A549 (cell line): ENCODE data around the gene CTIF. TPM values are rescaled to one million over a fixed set of nuclear protein-coding genes. Genes with fewer than 3 reads are reported as not detected.

Experiments
- ATAC-seq, 2 experiments: fragments of 200-7000 bp in 1 of 2; fragments of >200 bp in 1 of 2; cut with Nextera tagmentation in 1 of 2; cut with Tn5 transposase in 1 of 2; 3 replicates each; pipeline versions ENCODE4 v1.8.0 to v1.9.1; 2018 to 2020; ENCODE audit warnings: mild to moderate bottlenecking in 1 of 2, moderate library complexity in 1 of 2
- CTCF ChIA-PET: fragments of 300-600 bp; sonication (Branson Sonifier 250); formaldehyde crosslinking; extraction: SDS; loops from one replicate; lab custom pipeline; 2021; ENCODE audit warnings: antibody characterized with exemption, inconsistent platforms; lab: Yijun Ruan, JAX
- POLR2A ChIA-PET: fragments of 350-600 bp; formaldehyde crosslinking; extraction: SDS; loops from one replicate; lab custom pipeline; 2021; ENCODE audit warnings: antibody characterized with exemption, inconsistent platforms; lab: Yijun Ruan, JAX
- DNase-seq, 2 experiments: peaks; one replicate each; pipeline versions ENCODE4 v3.0.0 to v3.0.0-alpha.2; 2011 to 2016; ENCODE audit warnings: low read depth in 1 of 2, low spot score in 1 of 2
- FAIRE-seq: peaks from 2 replicates; lab custom pipeline; 2011; peaks lifted over from hg19 to GRCh38; lab: Jason Lieb, UNC
- H3K27ac ChIP-seq, 2 experiments: fragments of >200 bp; sonication (Bioruptor Twin); formaldehyde crosslinking; 3 replicates each; pipeline ENCODE4 v1.5.1; 2016 to 2017
- H3K4me1 ChIP-seq: fragments of >200 bp; sonication (Bioruptor Twin); formaldehyde crosslinking; 3 replicates; pipeline ENCODE4 v1.6.1; 2016
- H3K4me2 ChIP-seq: fragments of >200 bp; sonication (Bioruptor Twin); formaldehyde crosslinking; 3 replicates; pipeline ENCODE4 v1.6.1; 2016
- H3K4me3 ChIP-seq: fragments of >200 bp; sonication (Bioruptor Twin); formaldehyde crosslinking; 3 replicates; pipeline ENCODE4 v1.5.1; 2016
- H3K9me3 ChIP-seq: fragments of >200 bp; sonication (Bioruptor Twin); formaldehyde crosslinking; 3 replicates; pipeline ENCODE4 v1.6.1; 2016
- BHLHE40 ChIP-seq: IDR thresholded peaks from 2 replicates; pipeline ENCODE4 v1.6.1; 2012; ENCODE audit warnings: low read depth, low read length, inconsistent platforms
- CBX2 ChIP-seq: fragments of 200-600 bp; sonication (generic); IDR thresholded peaks from 2 replicates; pipeline ENCODE4 v1.6.1; 2016; ENCODE audit warnings: low read depth, mild to moderate bottlenecking, borderline replicate concordance
- CBX8 ChIP-seq: fragments of 200-600 bp; sonication (generic); IDR thresholded peaks from 2 replicates; pipeline ENCODE4 v1.6.1; 2016
- CHD2 ChIP-seq: fragments of 150-350 bp; IDR thresholded peaks from 2 replicates; pipeline ENCODE4 v1.6.1; 2014; ENCODE audit warnings: low read length; ENCODE audit not compliant: partially characterized antibody
- EP300 ChIP-seq, 2 experiments: fragments of >200 bp; sonication (Bioruptor Twin); formaldehyde crosslinking; IDR thresholded peaks; 2 replicates in 1 of 2; 3 replicates in 1 of 2; pipeline ENCODE4 v1.6.1; 2016 to 2017
- FOSL2 ChIP-seq, 2 experiments: fragments of 450-650 bp in 1 of 2; fragments of >200 bp in 1 of 2; sonication (Bioruptor Twin) in 1 of 2; formaldehyde crosslinking; IDR thresholded peaks; 2 replicates each; pipeline versions ENCODE4 v1.5.0 to v1.6.1; 2016 to 2020; ENCODE audit warnings: mild to moderate bottlenecking in 1 of 2, moderate library complexity in 1 of 2
- FOXS1 ChIP-seq: fragments of 250-450 bp; sonication (Bioruptor Pico); IDR thresholded peaks from 2 replicates; pipeline ENCODE4 v1.5.0; 2020; ENCODE audit warnings: mild to moderate bottlenecking, moderate library complexity
- HOXB13 ChIP-seq: fragments of 250-450 bp; sonication (Bioruptor Pico); IDR thresholded peaks from 2 replicates; pipeline ENCODE4 v1.5.0; 2020; ENCODE audit warnings: low read depth, mild to moderate bottlenecking, moderate library complexity
- JUN ChIP-seq, 2 experiments: fragments of >200 bp; sonication (Bioruptor Twin); formaldehyde crosslinking; IDR thresholded peaks; 2 replicates in 1 of 2; 3 replicates in 1 of 2; pipeline ENCODE4 v1.6.1; 2016 to 2017
- JUNB ChIP-seq: fragments of >200 bp; sonication (Bioruptor Twin); formaldehyde crosslinking; IDR thresholded peaks from 2 replicates; pipeline ENCODE4 v1.6.1; 2016
- MYC ChIP-seq: IDR thresholded peaks from 2 replicates; pipeline ENCODE4 v1.6.1; 2012; ENCODE audit warnings: mild to moderate bottlenecking, inconsistent platforms, low read length, improper control_type of control experiment, borderline replicate concordance
- POLR2A ChIP-seq: IDR thresholded peaks from 2 replicates; pipeline ENCODE4 v1.6.1; 2012; ENCODE audit warnings: mild to moderate bottlenecking, low read length
- RAD21 ChIP-seq, 2 experiments: fragments of >200 bp in 1 of 2; sonication (Bioruptor Twin) in 1 of 2; formaldehyde crosslinking in 1 of 2; IDR thresholded peaks in 1 of 2; conservative IDR thresholded peaks in 1 of 2; 2 replicates in 1 of 2; 3 replicates in 1 of 2; pipeline ENCODE4 v1.6.1; 2012 to 2018; ENCODE audit warnings: inconsistent platforms in 1 of 2
- RCOR1 ChIP-seq: fragments of 150-350 bp; IDR thresholded peaks from 2 replicates; pipeline ENCODE4 v1.6.1; 2014; ENCODE audit warnings: antibody characterized with exemption, low read length, low read depth
- TP53 ChIP-seq: fragments of 250-450 bp; sonication (Bioruptor Pico); IDR thresholded peaks from 2 replicates; pipeline ENCODE4 v1.5.0; 2021; ENCODE audit warnings: mild to moderate bottlenecking, moderate library complexity
- WGBS: methylation state at CpG from one replicate; pipeline ENCODE4 v1.1.6; 2017; ENCODE audit errors: missing lambda C conversion rate; 5-methylcytosine and 5-hydroxymethylcytosine counted together
- polyA plus RNA-seq, 4 experiments: library from polyadenylated mRNA; depleted of rRNA in 3 of 4; stranded (reverse); fragments of >200 nt; fragmentation: RNase III in 1 of 4; extraction: RNeasy Plus Mini Kit Qiagen cat#74134 plus additional on column Dnase treatment in 1 of 4; gene quantifications; 2 replicates in 3 of 4; 3 replicates in 1 of 4; pipeline ENCODE4 v1.2.3, GENCODE V29; 2011 to 2017
- TF ChIP-seq, protein P1 (sequence below): fragments of >200 bp; sonication (Bioruptor Twin); formaldehyde crosslinking; IDR thresholded peaks from 3 replicates; pipeline ENCODE4 v1.6.1; 2016
- TF ChIP-seq, protein P2 (sequence below): IDR thresholded peaks from 2 replicates; pipeline ENCODE4 v1.6.1; 2012; ENCODE audit warnings: low read depth, borderline replicate concordance
- TF ChIP-seq, protein P3 (sequence below): fragments of 250-450 bp; sonication (Bioruptor Pico); IDR thresholded peaks from 2 replicates; pipeline ENCODE4 v1.5.0; 2021; ENCODE audit warnings: mild to moderate bottlenecking, moderate library complexity, borderline replicate concordance
- TF ChIP-seq, protein P4 (sequence below): fragments of >200 bp; sonication (Bioruptor Twin); formaldehyde crosslinking; IDR thresholded peaks from 3 replicates; pipeline ENCODE4 v1.5.1; 2016
- TF ChIP-seq, protein P5 (sequence below): fragments of 200-600 bp; sonication (generic); IDR thresholded peaks from 2 replicates; pipeline ENCODE4 v1.6.1; 2016; ENCODE audit warnings: antibody characterized with exemption, mild to moderate bottlenecking, moderate library complexity
- TF ChIP-seq, protein P6 (sequence below): fragments of >200 bp; sonication (Bioruptor Twin); formaldehyde crosslinking; IDR thresholded peaks from 2 replicates; pipeline ENCODE4 v1.6.1; 2016

Gene CTIF
- polyA plus RNA-seq, 2 of the 4 experiments (the other 2 are of a cell fraction) = 17.0 to 24.7 TPM

DNA sequence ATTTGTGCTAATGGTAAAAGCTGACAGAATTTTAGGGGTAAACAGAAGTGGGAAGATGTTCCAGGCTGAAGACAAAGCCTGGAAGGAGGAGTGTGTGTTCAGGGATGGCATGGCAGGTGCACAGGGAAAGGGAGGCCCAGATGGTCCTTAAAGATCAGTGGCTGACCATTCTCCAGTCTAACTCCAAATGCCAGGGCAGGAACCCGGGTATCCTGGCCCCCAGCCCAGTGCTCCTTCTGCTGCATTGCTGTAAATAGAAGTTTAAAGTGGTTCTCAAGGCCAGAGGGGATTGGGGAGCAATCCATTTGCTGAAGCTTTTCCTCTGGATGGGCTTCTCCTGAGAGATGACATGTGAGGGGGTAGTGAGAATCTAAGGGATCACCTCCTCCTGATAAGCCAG lies 158.6 kb downstream of the CTIF start:
- ATAC-seq = no peak
- 45% methylated on average over 1 of the region's 1 CpG for WGBS
- Histone ChIP-seq H3K4me2 (no peak overlapping the region), H3K9me3 (no peaks in the 10 kb centered on the region), H3K4me1 (peaks cover 11% of the 10 kb centered on the region), H3K27ac (no peak overlapping the region), H3K4me3 (no peak overlapping the region)
- CTCF ChIA-PET = interaction anchor here (1.1 to 2.3 kb wide), 2 partner anchors 16 to 22 kb away, joined by 4 to 6 read pairs; no protein-coding TSS in a partner anchor
- FAIRE-seq = no peak
- no peak for DNase-seq
- TF ChIP-seq, protein P1, sequence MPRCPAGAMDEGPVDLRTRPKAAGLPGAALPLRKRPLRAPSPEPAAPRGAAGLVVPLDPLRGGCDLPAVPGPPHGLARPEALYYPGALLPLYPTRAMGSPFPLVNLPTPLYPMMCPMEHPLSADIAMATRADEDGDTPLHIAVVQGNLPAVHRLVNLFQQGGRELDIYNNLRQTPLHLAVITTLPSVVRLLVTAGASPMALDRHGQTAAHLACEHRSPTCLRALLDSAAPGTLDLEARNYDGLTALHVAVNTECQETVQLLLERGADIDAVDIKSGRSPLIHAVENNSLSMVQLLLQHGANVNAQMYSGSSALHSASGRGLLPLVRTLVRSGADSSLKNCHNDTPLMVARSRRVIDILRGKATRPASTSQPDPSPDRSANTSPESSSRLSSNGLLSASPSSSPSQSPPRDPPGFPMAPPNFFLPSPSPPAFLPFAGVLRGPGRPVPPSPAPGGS = no peak
- TF ChIP-seq BHLHE40 (no peak), TP53 (no peak), FOXS1 (no peak), EP300 (IDR thresholded peaks at IDR 0.05) (no peak), POLR2A (no peak), RAD21 (conservative IDR thresholded peaks at IDR 0.05 in 1 of 2, IDR thresholded peaks at IDR 0.05 in 1 of 2) (no peak), CBX2 (no peak), RCOR1 (no peak), HOXB13 (CRISPR knock-in tag) (no peak), FOSL2 (IDR thresholded peaks at IDR 0.05) (no peak), FOSL2 (CRISPR knock-in tag; IDR thresholded peaks at IDR 0.05) (no peak)
- TF ChIP-seq, protein P2, sequence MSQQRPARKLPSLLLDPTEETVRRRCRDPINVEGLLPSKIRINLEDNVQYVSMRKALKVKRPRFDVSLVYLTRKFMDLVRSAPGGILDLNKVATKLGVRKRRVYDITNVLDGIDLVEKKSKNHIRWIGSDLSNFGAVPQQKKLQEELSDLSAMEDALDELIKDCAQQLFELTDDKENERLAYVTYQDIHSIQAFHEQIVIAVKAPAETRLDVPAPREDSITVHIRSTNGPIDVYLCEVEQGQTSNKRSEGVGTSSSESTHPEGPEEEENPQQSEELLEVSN = no peak
- TF ChIP-seq, protein P3, sequence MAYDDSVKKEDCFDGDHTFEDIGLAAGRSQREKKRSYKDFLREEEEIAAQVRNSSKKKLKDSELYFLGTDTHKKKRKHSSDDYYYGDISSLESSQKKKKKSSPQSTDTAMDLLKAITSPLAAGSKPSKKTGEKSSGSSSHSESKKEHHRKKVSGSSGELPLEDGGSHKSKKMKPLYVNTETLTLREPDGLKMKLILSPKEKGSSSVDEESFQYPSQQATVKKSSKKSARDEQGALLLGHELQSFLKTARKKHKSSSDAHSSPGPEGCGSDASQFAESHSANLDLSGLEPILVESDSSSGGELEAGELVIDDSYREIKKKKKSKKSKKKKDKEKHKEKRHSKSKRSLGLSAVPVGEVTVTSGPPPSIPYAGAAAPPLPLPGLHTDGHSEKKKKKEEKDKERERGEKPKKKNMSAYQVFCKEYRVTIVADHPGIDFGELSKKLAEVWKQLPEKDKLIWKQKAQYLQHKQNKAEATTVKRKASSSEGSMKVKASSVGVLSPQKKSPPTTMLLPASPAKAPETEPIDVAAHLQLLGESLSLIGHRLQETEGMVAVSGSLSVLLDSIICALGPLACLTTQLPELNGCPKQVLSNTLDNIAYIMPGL (CRISPR knock-in tag) = no peak
- TF ChIP-seq, protein P4, sequence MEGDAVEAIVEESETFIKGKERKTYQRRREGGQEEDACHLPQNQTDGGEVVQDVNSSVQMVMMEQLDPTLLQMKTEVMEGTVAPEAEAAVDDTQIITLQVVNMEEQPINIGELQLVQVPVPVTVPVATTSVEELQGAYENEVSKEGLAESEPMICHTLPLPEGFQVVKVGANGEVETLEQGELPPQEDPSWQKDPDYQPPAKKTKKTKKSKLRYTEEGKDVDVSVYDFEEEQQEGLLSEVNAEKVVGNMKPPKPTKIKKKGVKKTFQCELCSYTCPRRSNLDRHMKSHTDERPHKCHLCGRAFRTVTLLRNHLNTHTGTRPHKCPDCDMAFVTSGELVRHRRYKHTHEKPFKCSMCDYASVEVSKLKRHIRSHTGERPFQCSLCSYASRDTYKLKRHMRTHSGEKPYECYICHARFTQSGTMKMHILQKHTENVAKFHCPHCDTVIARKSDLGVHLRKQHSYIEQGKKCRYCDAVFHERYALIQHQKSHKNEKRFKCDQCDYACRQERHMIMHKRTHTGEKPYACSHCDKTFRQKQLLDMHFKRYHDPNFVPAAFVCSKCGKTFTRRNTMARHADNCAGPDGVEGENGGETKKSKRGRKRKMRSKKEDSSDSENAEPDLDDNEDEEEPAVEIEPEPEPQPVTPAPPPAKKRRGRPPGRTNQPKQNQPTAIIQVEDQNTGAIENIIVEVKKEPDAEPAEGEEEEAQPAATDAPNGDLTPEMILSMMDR = no peak
- TF ChIP-seq, protein P5, sequence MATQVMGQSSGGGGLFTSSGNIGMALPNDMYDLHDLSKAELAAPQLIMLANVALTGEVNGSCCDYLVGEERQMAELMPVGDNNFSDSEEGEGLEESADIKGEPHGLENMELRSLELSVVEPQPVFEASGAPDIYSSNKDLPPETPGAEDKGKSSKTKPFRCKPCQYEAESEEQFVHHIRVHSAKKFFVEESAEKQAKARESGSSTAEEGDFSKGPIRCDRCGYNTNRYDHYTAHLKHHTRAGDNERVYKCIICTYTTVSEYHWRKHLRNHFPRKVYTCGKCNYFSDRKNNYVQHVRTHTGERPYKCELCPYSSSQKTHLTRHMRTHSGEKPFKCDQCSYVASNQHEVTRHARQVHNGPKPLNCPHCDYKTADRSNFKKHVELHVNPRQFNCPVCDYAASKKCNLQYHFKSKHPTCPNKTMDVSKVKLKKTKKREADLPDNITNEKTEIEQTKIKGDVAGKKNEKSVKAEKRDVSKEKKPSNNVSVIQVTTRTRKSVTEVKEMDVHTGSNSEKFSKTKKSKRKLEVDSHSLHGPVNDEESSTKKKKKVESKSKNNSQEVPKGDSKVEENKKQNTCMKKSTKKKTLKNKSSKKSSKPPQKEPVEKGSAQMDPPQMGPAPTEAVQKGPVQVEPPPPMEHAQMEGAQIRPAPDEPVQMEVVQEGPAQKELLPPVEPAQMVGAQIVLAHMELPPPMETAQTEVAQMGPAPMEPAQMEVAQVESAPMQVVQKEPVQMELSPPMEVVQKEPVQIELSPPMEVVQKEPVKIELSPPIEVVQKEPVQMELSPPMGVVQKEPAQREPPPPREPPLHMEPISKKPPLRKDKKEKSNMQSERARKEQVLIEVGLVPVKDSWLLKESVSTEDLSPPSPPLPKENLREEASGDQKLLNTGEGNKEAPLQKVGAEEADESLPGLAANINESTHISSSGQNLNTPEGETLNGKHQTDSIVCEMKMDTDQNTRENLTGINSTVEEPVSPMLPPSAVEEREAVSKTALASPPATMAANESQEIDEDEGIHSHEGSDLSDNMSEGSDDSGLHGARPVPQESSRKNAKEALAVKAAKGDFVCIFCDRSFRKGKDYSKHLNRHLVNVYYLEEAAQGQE = no peak
- TF ChIP-seq, protein P6, sequence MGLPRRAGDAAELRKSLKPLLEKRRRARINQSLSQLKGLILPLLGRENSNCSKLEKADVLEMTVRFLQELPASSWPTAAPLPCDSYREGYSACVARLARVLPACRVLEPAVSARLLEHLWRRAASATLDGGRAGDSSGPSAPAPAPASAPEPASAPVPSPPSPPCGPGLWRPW = no peak
- POLR2A ChIA-PET = no interaction called here

DNA sequence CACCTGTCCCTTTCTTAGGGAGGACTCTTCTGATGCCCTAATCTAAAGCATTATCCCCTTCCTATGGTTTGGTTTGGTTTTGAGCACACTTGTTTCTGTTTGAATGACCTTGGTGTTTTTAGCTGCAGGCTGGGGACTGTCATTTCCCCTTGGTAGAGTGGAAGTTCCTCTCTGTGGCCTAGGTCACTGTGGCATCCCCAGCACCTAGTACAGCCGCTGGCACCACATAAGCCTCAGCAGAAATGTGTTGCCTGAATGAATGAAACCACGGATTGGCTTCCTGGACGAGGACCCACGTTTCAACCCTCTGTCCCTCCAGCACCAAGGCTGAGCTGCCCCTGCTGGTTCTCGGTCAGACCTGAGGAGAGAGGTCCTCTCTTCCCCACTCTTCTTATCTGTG lies 159.9 kb downstream of the CTIF start:
- 95% methylated on average over 4 of the region's 5 CpGs for WGBS
- no peak for DNase-seq
- no peak for FAIRE-seq
- no peak for TF ChIP-seq HOXB13 (CRISPR knock-in tag)
- no peak for TF ChIP-seq CBX8
- no peak for TF ChIP-seq MYC
- no peak for TF ChIP-seq JUNB
- no peak for TF ChIP-seq JUN (IDR thresholded peaks at IDR 0.05)
- TF ChIP-seq CHD2 = no peak
- H3K27ac ChIP-seq = no peak overlapping the region
- peaks cover 3% of the 10 kb centered on the region for H3K4me1 ChIP-seq
- no peak overlapping the region for H3K4me3 ChIP-seq
- no peaks in the 10 kb centered on the region for H3K9me3 ChIP-seq
- ATAC-seq = no peak
- ChIA-PET POLR2A (no interaction called here), CTCF (interaction anchor here (0.6 to 1.4 kb wide), 2 partner anchors 10 to 254 kb away, joined by 3 read pairs; no protein-coding TSS in a partner anchor)
- no peak overlapping the region for H3K4me2 ChIP-seq
